H1 (cell line): Measurements from ENCODE around the gene ME1. TPM values are rescaled to one million over a fixed set of nuclear protein-coding genes. Genes with fewer than 3 reads are reported as not detected.

ENCODE experiments used
- CTCF ChIA-PET: fragments of 300-600 bp; sonication (Branson Sonifier 250); formaldehyde crosslinking; loops from one replicate; lab custom pipeline; 2021; ENCODE audit not compliant: partially characterized antibody; lab: Charles Lee
- POLR2A ChIA-PET: fragments of 300-600 bp; sonication (Branson Sonifier 250); formaldehyde crosslinking; loops from one replicate; lab custom pipeline; 2021; ENCODE audit warnings: inconsistent platforms; ENCODE audit not compliant: partially characterized antibody; lab: Charles Lee
- DNase-seq, 2 experiments: peaks; one replicate each; pipeline versions ENCODE4 v3.0.0 to v3.0.0-alpha.2; 2010 to 2022; ENCODE audit warnings: low spot score in 2 of 2, low read depth in 1 of 2, mixed read lengths in 1 of 2
- FAIRE-seq: peaks from 2 replicates; lab custom pipeline; 2011; peaks lifted over from hg19 to GRCh38; lab: Jason Lieb, UNC
- H2AFZ ChIP-seq: 2 replicates; pipeline ENCODE4 v1.8.1; 2012; ENCODE audit warnings: low read length, inconsistent platforms
- H2AK5ac ChIP-seq: 2 replicates; pipeline ENCODE4 v1.6.1; 2013; ENCODE audit warnings: low read depth, low read length
- H2BK120ac ChIP-seq: replicated peaks from 2 replicates; pipeline ENCODE3; 2013; ENCODE audit warnings: low read depth, low read length, inconsistent platforms
- H2BK12ac ChIP-seq: 2 replicates; pipeline ENCODE4 v1.6.1; 2013; ENCODE audit warnings: low read depth, low read length
- H2BK15ac ChIP-seq: 2 replicates; pipeline ENCODE4 v1.6.1; 2013; ENCODE audit warnings: low read length
- H2BK20ac ChIP-seq: 2 replicates; pipeline ENCODE4 v1.6.1; 2013; ENCODE audit warnings: low read length
- H2BK5ac ChIP-seq: 2 replicates; pipeline ENCODE4 v1.6.1; 2013; ENCODE audit warnings: low read depth, low read length
- H3K14ac ChIP-seq: 2 replicates; pipeline ENCODE4 v1.6.1; 2013; ENCODE audit warnings: inconsistent platforms; ENCODE audit not compliant: insufficient read length
- H3K18ac ChIP-seq: 2 replicates; pipeline ENCODE4 v1.6.1; 2013; ENCODE audit warnings: low read length; ENCODE audit errors: extremely low read depth
- H3K23ac ChIP-seq: 2 replicates; pipeline ENCODE4 v1.6.1; 2013; ENCODE audit warnings: inconsistent platforms; ENCODE audit not compliant: insufficient read length
- H3K23me2 ChIP-seq: 2 replicates; pipeline ENCODE4 v1.6.1; 2013; ENCODE audit warnings: low read depth, low read length
- H3K27ac ChIP-seq: 2 replicates; pipeline ENCODE4 v1.6.1; 2011; ENCODE audit warnings: low read depth, low read length, inconsistent platforms
- H3K27me3 ChIP-seq, 4 experiments: replicated peaks in 1 of 4; 1 replicate in 1 of 4; 2 replicates in 3 of 4; pipeline versions ENCODE4 v1.6.1 to v1.8.1; 2011 to 2013; ENCODE audit warnings: low read length in 3 of 4, mild to moderate bottlenecking in 3 of 4, inconsistent platforms in 2 of 4, mixed read lengths in 2 of 4, moderate library complexity in 1 of 4; ENCODE audit not compliant: control insufficient read depth in 3 of 4, insufficient read depth in 3 of 4; ENCODE audit errors: extremely low read depth in 1 of 4
- H3K36me3 ChIP-seq, 4 experiments: 2 replicates each; pipeline versions ENCODE4 v1.6.1 to v1.8.1; 2011 to 2013; ENCODE audit warnings: mild to moderate bottlenecking in 4 of 4, low read length in 3 of 4, moderate library complexity in 2 of 4, control low read depth in 1 of 4, inconsistent platforms in 1 of 4; ENCODE audit not compliant: insufficient read depth in 4 of 4, control insufficient read depth in 2 of 4
- H3K4ac ChIP-seq: replicated peaks from 2 replicates; pipeline ENCODE3; 2013; ENCODE audit warnings: low read length, low read depth, mixed read lengths, inconsistent platforms; ENCODE audit not compliant: insufficient read length
- H3K4me1 ChIP-seq, 4 experiments: replicated peaks in 1 of 4; 1 replicate in 1 of 4; 2 replicates in 3 of 4; pipeline versions ENCODE4 v1.6.1 to v1.8.1; 2011 to 2013; ENCODE audit warnings: low read length in 3 of 4, inconsistent platforms in 2 of 4, mixed read lengths in 1 of 4; ENCODE audit not compliant: insufficient read depth in 4 of 4, control insufficient read depth in 3 of 4
- H3K4me2 ChIP-seq, 2 experiments: 2 replicates each; pipeline versions ENCODE4 v1.6.1 to v1.8.1; 2011 to 2013; ENCODE audit warnings: low read depth in 2 of 2, low read length in 2 of 2, control low read depth in 1 of 2, inconsistent platforms in 1 of 2, mild to moderate bottlenecking in 1 of 2; ENCODE audit not compliant: insufficient read depth in 1 of 2
- H3K4me3 ChIP-seq, 4 experiments: fragments of 200-600, 300-600 bp in 1 of 4; sonication (generic), shearing (Covaris generic), sonication (Bioruptor Twin) in 1 of 4; 2 replicates each; pipeline versions ENCODE4 v1.5.1 to v1.8.1; 2011 to 2016; ENCODE audit warnings: low read length in 4 of 4, low read depth in 3 of 4, control low read depth in 2 of 4, inconsistent platforms in 2 of 4, mild to moderate bottlenecking in 2 of 4, mixed read lengths in 1 of 4, moderate library complexity in 1 of 4; ENCODE audit not compliant: insufficient read depth in 2 of 4; ENCODE audit errors: extremely low read depth in 1 of 4
- H3K56ac ChIP-seq: replicated peaks from 2 replicates; pipeline ENCODE3; 2013; ENCODE audit warnings: low read depth, mild to moderate bottlenecking, mixed read lengths, low read length, inconsistent platforms; ENCODE audit not compliant: insufficient read length
- H3K79me1 ChIP-seq: 2 replicates; pipeline ENCODE4 v1.6.1; 2013; ENCODE audit warnings: low read depth, low read length, control low read depth
- H3K79me2 ChIP-seq, 2 experiments: 2 replicates each; pipeline versions ENCODE4 v1.6.1 to v1.8.1; 2012 to 2013; ENCODE audit warnings: low read length in 2 of 2, mild to moderate bottlenecking in 2 of 2, inconsistent platforms in 1 of 2; ENCODE audit not compliant: insufficient read depth in 2 of 2, control insufficient read depth in 1 of 2
- H3K9ac ChIP-seq, 4 experiments: replicated peaks in 1 of 4; 1 replicate in 1 of 4; 2 replicates in 3 of 4; pipeline versions ENCODE4 v1.6.1 to v1.8.1; 2011 to 2013; ENCODE audit warnings: low read depth in 3 of 4, low read length in 3 of 4, control low read depth in 2 of 4, mild to moderate bottlenecking in 2 of 4, moderate library complexity in 2 of 4, inconsistent platforms in 1 of 4; ENCODE audit errors: extremely low read depth in 1 of 4
- H3K9me3 ChIP-seq, 2 experiments: 2 replicates each; pipeline versions ENCODE4 v1.6.1 to v1.8.1; 2012 to 2013; ENCODE audit warnings: mild to moderate bottlenecking in 2 of 2, moderate library complexity in 2 of 2, control low read depth in 1 of 2, inconsistent platforms in 1 of 2, low read depth in 1 of 2, low read length in 1 of 2, mixed read lengths in 1 of 2; ENCODE audit not compliant: insufficient read depth in 2 of 2
- H4K20me1 ChIP-seq, 2 experiments: replicated peaks in 1 of 2; 2 replicates each; pipeline versions ENCODE3 to v1.8.1; 2011 to 2013; ENCODE audit warnings: inconsistent platforms in 2 of 2, low read length in 2 of 2, mild to moderate bottlenecking in 1 of 2; ENCODE audit not compliant: insufficient read depth in 2 of 2, control insufficient read depth in 1 of 2
- H4K5ac ChIP-seq: 2 replicates; pipeline ENCODE4 v1.6.1; 2013; ENCODE audit warnings: low read length, low read depth, mixed read lengths, inconsistent platforms; ENCODE audit not compliant: insufficient read length
- H4K8ac ChIP-seq: 2 replicates; pipeline ENCODE4 v1.8.0; 2013; ENCODE audit warnings: mild to moderate bottlenecking, moderate library complexity, low read length, inconsistent platforms; ENCODE audit not compliant: insufficient read depth; ENCODE audit errors: extremely low read depth
- H4K91ac ChIP-seq: replicated peaks from 2 replicates; pipeline ENCODE3; 2013; ENCODE audit warnings: low read length, mixed read lengths, inconsistent platforms; ENCODE audit not compliant: insufficient read length
- KDM1A ChIP-seq: fragments of 200-600, 300-600 bp; sonication (generic); IDR thresholded peaks from 2 replicates; pipeline ENCODE4 v1.7.1; 2016; ENCODE audit warnings: mild to moderate bottlenecking, low read length, borderline replicate concordance
- TEAD4 ChIP-seq: IDR thresholded peaks from 2 replicates; pipeline ENCODE4 v1.6.1; 2012; ENCODE audit warnings: low read depth, low read length, inconsistent platforms, mixed read lengths
- WGBS, 2 experiments: shearing (Covaris generic) in 1 of 2; methylation state at CpG; one replicate each; pipeline versions ENCODE4 v1.1.6 to v1.1.7; 2013 to 2015; ENCODE audit warnings: low lambda C conversion rate in 2 of 2, mixed read lengths in 2 of 2, inconsistent platforms in 1 of 2, low coverage in 1 of 2, missing lambda C conversion rate in 1 of 2; ENCODE audit not compliant: insufficient replicate concordance in 2 of 2, insufficient coverage in 1 of 2, insufficient read length in 1 of 2; ENCODE audit errors: extremely low coverage in 1 of 2, missing lambda C conversion rate in 1 of 2; 5-methylcytosine and 5-hydroxymethylcytosine counted together
- polyA plus RNA-seq, 7 experiments: library from polyadenylated mRNA; depleted of rRNA in 3 of 7; stranded (reverse) in 5 of 7; unstranded in 2 of 7; fragments of >200 nt in 5 of 7; fragments of 200-250 nt in 2 of 7; gene quantifications; 1 replicate in 5 of 7; 2 replicates in 1 of 7; 4 replicates in 1 of 7; pipeline versions ENCODE4 v1.2.1 to v1.2.3, GENCODE V29; 2011 to 2013; ENCODE audit warnings: missing spikeins in 2 of 7, mixed read lengths in 2 of 7
- total RNA-seq: library from RNA; stranded (reverse); fragmentation: NEBNext Ultra II Directional; extraction: Animal tissue kit (Norgen Biotek cat#: 25700); gene quantifications from 2 replicates; pipeline ENCODE4 v1.2.1, GENCODE V29; 2021

Gene ME1
- total and polyA plus RNA-seq, 2 of the 8 experiments (the other 6 are each of a cell fraction or from before 2014, with no cell fraction given), result 1.3 to 3.9 TPM

DNA sequence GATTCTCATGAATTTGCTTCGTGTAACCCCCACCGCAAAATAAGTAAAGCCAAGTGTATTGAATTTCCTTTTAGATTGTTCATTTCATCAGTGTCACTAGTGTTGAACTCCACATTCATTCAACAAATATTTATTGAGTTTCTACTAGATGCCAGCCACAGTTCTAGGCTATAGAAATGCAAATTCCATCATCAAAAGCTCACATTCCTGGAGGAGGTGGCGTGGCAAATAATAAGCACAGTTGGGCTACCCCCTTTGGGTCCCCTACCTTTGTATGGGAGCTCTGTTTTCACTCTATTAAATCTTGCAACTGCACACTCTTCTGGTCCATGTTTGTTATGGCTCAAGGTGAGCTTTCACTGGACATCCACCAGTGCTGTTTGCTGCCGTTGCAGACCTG lies 12.7 kb upstream of the ME1 start:
- ChIA-PET CTCF (interaction anchor here (0.9 to 1.3 kb wide), 3 partner anchors 9 to 221 kb away, joined by 3 read pairs; no protein-coding TSS in a partner anchor), POLR2A (interaction anchor here (0.6 kb wide), 1 partner anchor 16 kb away, joined by 3 read pairs; no protein-coding TSS in a partner anchor)
- Histone ChIP-seq H2AFZ (no peak overlapping the region), H3K4ac (no peak overlapping the region), H2BK20ac (no peak overlapping the region; the same call in 1 of the 2 replicates), H2BK12ac (0 out of 2 replicates have a peak overlapping the region, but pooled peaks have one; percentile 46), H2BK120ac (no peak overlapping the region), H3K23ac (no peak overlapping the region), H4K91ac (no peak overlapping the region), H3K79me2 (no peaks in the 10 kb centered on the region), H2AK5ac (no peak overlapping the region), H4K5ac (no peak overlapping the region), H2BK5ac (no peak overlapping the region), H3K23me2 (no peaks in the 10 kb centered on the region), H3K56ac (no peak overlapping the region), H3K36me3 (no peaks in the 10 kb centered on the region), H3K4me2 (no peak overlapping the region; a peak in 1 of 4 replicates), H2BK15ac (no peak overlapping the region), H3K18ac (0 out of 2 replicates have a peak overlapping the region, but pooled peaks have one; percentile 4), H3K79me1 (no peaks in the 10 kb centered on the region), H3K9ac (no peak overlapping the region), H4K8ac (0 out of 2 replicates have a peak overlapping the region, but pooled peaks have one; percentile 35), H3K9me3 (no peaks in the 10 kb centered on the region), H3K4me1 (peaks cover 0 to 5% (median 2%) of the 10 kb centered on the region in 4 experiments; a peak in 3 of 7 replicates), H3K27ac (no peak overlapping the region), H3K4me3 (no peak overlapping the region), H4K20me1 (no peaks in the 10 kb centered on the region), H3K27me3 (no peaks in the 10 kb centered on the region), H3K14ac (no peak overlapping the region)
- 78% methylated on average over 4 of the region's 4 CpGs; no CpG with 5 or more reads in 1 of the 2 experiments for WGBS, 2 experiments
- TF ChIP-seq TEAD4 (peak; percentile 86), KDM1A (no peak)
- no peak for DNase-seq
- no peak for FAIRE-seq
